ENCODE data around the gene PRKCE.

- no peak for TF ChIP-seq POLR2AphosphoS5 (IDR thresholded peaks at IDR 0.05; ENCODE audit: low read depth, low read length)
- TF ChIP-seq TAF1 (IDR thresholded peaks at IDR 0.05; ENCODE audit: borderline replicate concordance, low read depth, low read length) = no peak
- no peak for TF ChIP-seq POLR2A (IDR thresholded peaks at IDR 0.05; ENCODE audit: low read depth, low read length)
Measured at GRCh38 chr2:46050027-46050426, 398.6 kb downstream of the PRKCE start.
